Measurements from ENCODE around the gene HIRIP3. TPM values are rescaled to one million over a fixed set of nuclear protein-coding genes. Genes with fewer than 3 reads are reported as not detected.

HIRIP3 gene
- total and polyA plus RNA-seq, 2 of the 8 experiments (the other 6 are each of a cell fraction or from before 2014, with no cell fraction given) = 11.9 to 18.5 TPM

- no peak for TF ChIP-seq CHD1 (IDR thresholded peaks at IDR 0.05; ENCODE audit: low read depth, low read length)
These were observed 32.4 kb upstream of the HIRIP3 start (continued) for GRCh38 chr16:30027588-30028437.
